Right kidney (tissue), 1 donor: ENCODE measurements around the gene PCDH15.
A peak's percentile ranks its signal among the peaks of the same experiment; 100 is the strongest.

Experiments used
- DNase-seq: peaks from one replicate; pipeline ENCODE4 v3.0.0-alpha.2; 2016

Gene PCDH15

GRCh38 chr10:54124209-54124885, 676.7 kb downstream of the PCDH15 start:
- DNase-seq: no peak

DNA sequence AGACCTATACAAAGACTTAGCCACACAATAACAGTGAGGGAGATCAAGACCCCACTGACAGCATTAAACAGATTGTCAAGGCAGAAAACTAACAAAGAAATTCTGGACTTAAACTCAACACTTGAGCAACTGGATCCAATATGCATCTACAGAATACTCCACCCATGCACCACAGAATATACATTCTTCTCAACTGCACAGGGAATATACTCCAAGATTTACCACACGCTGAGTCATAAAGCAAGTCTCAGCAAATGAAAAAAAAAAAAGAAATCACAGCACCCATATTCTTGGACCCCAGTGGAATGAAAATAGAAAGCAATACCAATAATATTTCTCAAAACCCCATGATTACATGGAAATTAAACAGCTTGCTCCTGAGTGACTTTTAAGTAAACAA, 680.2 kb downstream of the PCDH15 start:
- no peak for DNase-seq

GRCh38 chr10:54108961-54109360, 692.1 kb downstream of the PCDH15 start:
- no peak for DNase-seq

GRCh38 chr10:54096892-54097291, 704.1 kb downstream of the PCDH15 start:
- no peak for DNase-seq

GRCh38 chr10:54094321-54094720, 706.7 kb downstream of the PCDH15 start:
- no peak for DNase-seq

DNA sequence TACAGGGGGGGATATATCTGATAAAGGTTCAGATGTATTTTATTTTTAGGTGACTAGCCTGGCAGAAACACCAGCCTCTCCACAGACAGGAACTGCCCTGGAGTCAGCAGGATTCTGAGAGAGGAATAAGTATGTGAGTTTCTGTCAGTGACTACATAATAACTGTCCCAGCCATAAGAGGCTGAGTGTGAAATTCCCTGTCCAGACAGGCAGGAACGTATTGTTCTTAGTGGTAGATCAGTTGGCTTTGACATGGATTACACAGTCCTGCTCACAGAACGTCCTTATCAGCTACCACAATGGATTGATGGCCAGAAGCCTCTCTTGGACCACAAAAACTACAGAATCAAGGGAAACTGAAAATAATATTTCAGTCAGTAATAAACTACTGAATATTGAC, 709.8 kb downstream of the PCDH15 start:
- DNase-seq: no peak

DNA sequence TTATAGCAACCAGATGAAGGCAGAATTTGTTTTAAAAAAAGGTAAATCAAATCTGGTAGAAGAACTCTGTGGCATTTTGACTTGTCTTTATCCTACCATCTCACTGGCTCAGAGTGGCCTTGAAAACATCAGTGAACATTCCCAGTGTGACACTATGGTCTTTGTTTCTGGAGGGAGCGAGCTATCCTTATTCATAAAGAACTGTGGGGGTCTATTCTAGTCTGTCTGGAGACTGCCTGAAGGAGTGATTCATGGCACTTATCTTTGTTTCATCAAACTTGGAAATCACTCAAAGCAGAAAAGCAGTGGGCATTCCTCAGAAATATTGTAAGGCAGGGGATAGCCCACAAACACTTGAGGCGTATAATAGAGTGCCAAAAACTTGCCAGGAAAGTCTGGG, 719.1 kb downstream of the PCDH15 start:
- DNase-seq: no peak

DNA sequence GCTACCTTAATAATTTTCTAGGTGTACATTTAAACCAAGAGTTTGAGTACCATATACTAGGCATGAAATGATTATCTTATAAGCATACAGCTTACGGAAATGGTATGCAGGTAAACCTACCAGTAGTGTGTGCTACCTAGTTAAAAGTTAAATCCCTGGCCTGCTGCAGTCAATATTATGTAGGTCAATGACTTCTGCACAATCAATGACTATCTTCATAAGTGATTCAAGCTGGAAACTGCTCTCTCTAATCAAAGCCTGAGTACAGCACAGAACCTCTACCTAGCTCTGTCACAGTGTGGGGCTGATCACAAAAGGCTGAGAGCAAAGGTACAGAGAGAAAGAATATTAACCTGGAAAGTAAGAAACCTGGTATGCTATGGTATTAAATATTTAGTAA, 733.7 kb downstream of the PCDH15 start:
- no peak for DNase-seq

- no peak for DNase-seq
These were observed 734.4 kb downstream of the PCDH15 start for GRCh38 chr10:54066646-54067045.

GRCh38 chr10:54065106-54065505, 735.9 kb downstream of the PCDH15 start:
- DNase-seq: no peak

DNA sequence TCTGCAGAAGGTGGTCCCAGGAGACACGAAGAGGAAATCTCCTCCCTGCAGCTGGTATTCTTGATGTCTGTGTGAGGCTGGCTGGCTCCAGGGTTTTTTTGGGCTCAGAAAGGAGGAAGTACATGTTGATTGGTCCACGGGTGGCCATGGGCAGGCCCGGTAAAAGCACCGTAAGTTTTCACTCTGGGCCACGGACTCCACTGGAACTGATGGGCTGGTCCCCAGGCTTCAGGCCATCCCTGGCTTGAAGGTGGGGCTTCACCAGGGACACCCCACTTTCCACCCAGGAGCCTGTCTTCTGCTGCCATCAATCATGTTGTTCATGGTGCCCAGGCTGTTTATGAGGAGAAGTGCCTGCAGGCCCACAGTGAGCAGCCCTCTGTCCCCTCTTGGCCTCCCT, 736.8 kb downstream of the PCDH15 start:
- DNase-seq: no peak

DNA sequence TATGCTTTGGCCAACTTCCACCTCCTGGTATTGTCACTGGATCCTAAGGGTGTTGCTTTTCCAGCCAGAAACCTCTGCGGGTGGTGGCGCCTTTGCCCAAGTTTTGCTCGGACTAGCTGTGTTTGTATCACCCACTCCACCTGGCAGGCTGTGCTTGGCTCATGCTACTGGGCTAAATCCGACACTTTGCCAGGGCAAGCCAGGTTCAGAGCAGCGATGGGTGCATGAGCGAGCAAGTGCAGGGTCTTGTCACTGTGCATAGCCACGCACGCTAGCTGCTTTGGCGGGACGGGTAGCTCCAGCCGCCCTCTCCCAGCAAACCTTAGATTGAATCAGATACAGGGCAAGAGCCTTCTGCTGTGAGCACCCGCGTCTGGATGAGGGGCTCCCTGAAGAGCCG, 737.5 kb downstream of the PCDH15 start:
- no peak for DNase-seq

GRCh38 chr10:54060572-54060971, 740.5 kb downstream of the PCDH15 start:
- DNase-seq: no peak

GRCh38 chr10:54057357-54057756, 743.7 kb downstream of the PCDH15 start:
- DNase-seq: no peak

- no peak for DNase-seq
These were observed 774.7 kb downstream of the PCDH15 start for GRCh38 chr10:54026340-54026739.

DNA sequence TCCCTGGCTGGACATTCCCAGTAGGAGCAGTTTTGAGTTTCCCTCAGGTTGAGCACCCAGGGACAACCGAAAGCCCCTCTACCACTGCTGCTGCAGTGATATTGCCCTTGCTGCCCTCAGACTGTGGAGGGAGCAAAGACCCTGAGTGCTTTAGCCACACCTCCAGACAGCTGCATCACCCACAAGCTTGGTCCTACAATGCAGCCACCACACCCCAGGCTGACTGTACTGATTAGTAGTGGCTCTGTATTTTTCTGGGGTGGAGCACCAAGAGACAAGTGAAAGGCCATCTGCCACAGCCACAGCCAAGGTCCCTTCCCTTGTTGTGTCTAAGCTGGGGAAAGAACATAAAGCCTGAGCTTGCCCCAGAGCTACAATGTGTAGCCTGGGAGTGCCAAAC, 789.9 kb downstream of the PCDH15 start:
- DNase-seq: no peak

GRCh38 chr10:54010337-54010933, 790.6 kb downstream of the PCDH15 start:
- DNase-seq: no peak

DNA sequence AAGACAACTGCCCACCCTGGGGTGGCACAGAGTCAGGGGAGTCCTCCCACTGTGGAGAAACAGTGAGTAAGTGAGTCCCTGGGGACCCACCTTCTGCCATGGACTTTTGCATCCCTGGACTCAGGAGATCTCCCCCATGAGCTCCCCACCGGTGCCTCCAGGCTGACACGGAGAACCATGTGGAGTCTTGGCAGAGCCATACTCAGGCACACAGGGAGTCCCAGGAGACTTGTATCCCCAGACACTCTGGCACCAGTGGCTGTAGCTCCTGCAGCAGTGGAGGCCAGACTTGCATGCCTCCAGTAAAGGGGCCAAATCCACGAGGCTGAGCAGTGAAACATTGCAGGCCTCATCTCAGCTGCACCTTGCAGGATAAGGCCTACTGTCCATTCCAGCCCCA, 791.4 kb downstream of the PCDH15 start:
- DNase-seq: no peak

DNA sequence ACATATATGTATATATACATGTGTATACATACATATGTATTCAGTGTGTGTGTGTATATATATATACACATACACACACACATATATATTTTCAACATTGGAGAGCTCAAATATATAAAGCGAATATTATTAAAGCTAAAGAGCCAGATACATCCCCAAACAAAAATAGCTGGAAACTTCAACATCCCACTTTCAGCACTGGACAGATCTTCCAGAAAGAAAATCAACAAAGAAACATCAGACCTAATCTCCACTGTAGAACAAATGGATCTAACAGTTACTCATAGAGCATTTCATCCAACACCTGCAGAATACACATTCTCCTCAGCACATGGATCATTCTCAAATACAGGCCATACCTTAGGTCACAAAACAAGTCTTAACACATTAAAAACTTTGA, 799.0 kb downstream of the PCDH15 start:
- no peak for DNase-seq

- DNase-seq: peak; percentile 5
These were observed 803.1 kb downstream of the PCDH15 start for GRCh38 chr10:53997953-53998352.

DNA sequence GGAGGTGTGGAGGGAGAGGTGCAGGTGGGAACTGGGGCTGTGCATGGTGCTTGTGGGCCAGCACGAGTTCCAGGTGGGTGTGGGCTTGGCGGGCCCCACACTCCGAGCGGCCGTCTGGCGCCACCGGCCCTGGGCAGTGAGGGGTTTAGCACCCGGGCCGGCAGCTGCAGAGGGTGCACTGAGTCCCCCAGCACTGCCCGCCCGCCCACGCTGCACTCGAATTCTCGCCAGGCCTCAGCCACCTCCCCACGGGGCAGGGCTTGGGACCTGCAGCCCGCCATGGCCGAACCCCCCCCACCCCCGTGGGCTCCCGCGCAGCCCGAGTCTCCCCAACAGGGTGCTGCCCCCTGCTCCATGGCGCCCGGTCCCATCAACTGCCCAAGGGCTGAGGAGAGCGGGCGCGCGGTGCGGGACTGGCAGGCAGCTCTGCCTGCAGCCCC, 810.2 kb downstream of the PCDH15 start:
- no peak for DNase-seq

GRCh38 chr10:53983431-53983830, 817.6 kb downstream of the PCDH15 start:
- DNase-seq: no peak

- DNase-seq: no peak
These were observed 820.8 kb downstream of the PCDH15 start for GRCh38 chr10:53980210-53980609.

GRCh38 chr10:53978301-53978700, 822.7 kb downstream of the PCDH15 start:
- no peak for DNase-seq

DNA sequence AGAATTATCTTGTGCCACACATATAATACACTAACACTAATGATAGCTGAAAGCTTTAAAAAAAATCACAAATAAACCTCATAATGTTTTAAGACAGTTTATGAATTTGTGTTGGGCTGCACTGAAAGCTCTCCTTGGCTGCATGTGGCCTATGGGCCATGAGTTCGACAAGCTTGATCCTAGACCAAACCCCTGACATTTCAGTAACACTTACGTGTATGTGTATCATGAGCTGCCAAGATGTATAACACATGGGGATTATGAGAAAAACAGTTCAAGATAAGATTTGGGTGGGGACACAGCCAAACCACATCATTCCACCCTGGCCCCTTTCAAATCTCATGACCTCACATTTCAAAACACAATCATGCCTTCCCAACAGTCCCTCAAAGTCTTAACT, 823.8 kb downstream of the PCDH15 start:
- no peak for DNase-seq
